Activated T-cell treated with anti-CD3 and anti-CD28 coated beads, Interleukin-2, amount 50 U/mL, for 48 hours (primary cell): Measurements from ENCODE around the gene LINC00237.
A peak's percentile ranks its signal among the peaks of the same experiment; 100 is the strongest.

Source experiments
- DNase-seq, 2 experiments: peaks; one replicate each; pipeline ENCODE4 v3.0.0-alpha.2; 2020

LINC00237 gene

GRCh38 chr20:21125072-21125848 lies 19.1 kb upstream of the LINC00237 start:
- DNase-seq, result no peak

- DNase-seq, result no peak
Observed at GRCh38 chr20:21124190-21124589, 18.0 kb upstream of the LINC00237 start.

- no peak for DNase-seq
Observed at GRCh38 chr20:21118782-21119181, 12.6 kb upstream of the LINC00237 start.

GRCh38 chr20:21118138-21118537 lies 12.0 kb upstream of the LINC00237 start:
- DNase-seq, result no peak

GRCh38 chr20:21117521-21117920 lies 11.4 kb upstream of the LINC00237 start:
- no peak for DNase-seq

GRCh38 chr20:21114584-21114983 lies 8.4 kb upstream of the LINC00237 start:
- no peak for DNase-seq

GRCh38 chr20:21113697-21114096 lies 7.5 kb upstream of the LINC00237 start:
- DNase-seq, result no peak

GRCh38 chr20:21111416-21111815 lies 5.3 kb upstream of the LINC00237 start:
- DNase-seq, result no peak

GRCh38 chr20:21110811-21111210 lies 4.7 kb upstream of the LINC00237 start:
- DNase-seq, result no peak

- DNase-seq, result no peak
Observed at GRCh38 chr20:21109144-21109543, 3.0 kb upstream of the LINC00237 start.

- no peak for DNase-seq
Observed at GRCh38 chr20:21105429-21106170, 558 bp downstream of the LINC00237 start.

GRCh38 chr20:21104921-21105320 lies 1.2 kb downstream of the LINC00237 start:
- no peak for DNase-seq

- no peak for DNase-seq
Observed at GRCh38 chr20:21104466-21104761, 1.7 kb downstream of the LINC00237 start.

GRCh38 chr20:21103582-21104465 lies 2.3 kb downstream of the LINC00237 start:
- peak in 1 of 2 experiments; percentile 35 for DNase-seq

- DNase-seq, result peak; percentile 49 to 61
Observed at GRCh38 chr20:21102603-21103311, 3.4 kb downstream of the LINC00237 start.

- DNase-seq, result peak; percentile 43 to 45
Observed at GRCh38 chr20:21101932-21102575, 4.1 kb downstream of the LINC00237 start.

- DNase-seq, result peak; percentile 38 to 44
Observed at GRCh38 chr20:21101453-21101931, 4.7 kb downstream of the LINC00237 start.

GRCh38 chr20:21100578-21101452 lies 5.3 kb downstream of the LINC00237 start:
- peak; percentile 42 to 45 for DNase-seq

GRCh38 chr20:21099751-21100577 lies 6.2 kb downstream of the LINC00237 start:
- DNase-seq, result peak; percentile 52 to 67
